ENCODE data around the gene SPATA13.

GRCh38 chr13:24212254-24212653 is 51.7 kb downstream of the SPATA13 start:
- TF ChIP-seq CTCF (IDR thresholded peaks at IDR 0.05): no peak
- TF ChIP-seq POLR2A (IDR thresholded peaks at IDR 0.05): no peak

All from stomach (tissue), 4 donors.